CMK (cell line): Measurements from ENCODE around the gene ZFPM1.

Source experiments
- DNase-seq: peaks from one replicate; pipeline ENCODE4 v3.0.0-alpha.2; 2010; ENCODE audit warnings: low read depth

The ZFPM1 gene

DNA sequence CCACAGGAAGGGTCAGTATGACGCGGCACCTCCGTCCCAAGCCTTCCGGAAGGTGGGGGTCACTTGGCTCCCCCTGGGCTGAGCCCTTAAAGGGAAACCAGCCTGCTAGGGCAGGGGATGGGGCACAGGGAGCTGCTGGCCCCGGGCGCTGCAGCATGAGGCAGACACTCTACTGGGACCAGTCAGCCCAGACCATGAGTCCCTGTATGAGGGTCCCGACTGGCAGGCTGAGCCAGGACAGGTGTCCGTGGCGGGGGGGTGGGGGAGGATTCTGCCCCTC, 73.8 kb downstream of the ZFPM1 start:
- DNase-seq: no peak

DNA sequence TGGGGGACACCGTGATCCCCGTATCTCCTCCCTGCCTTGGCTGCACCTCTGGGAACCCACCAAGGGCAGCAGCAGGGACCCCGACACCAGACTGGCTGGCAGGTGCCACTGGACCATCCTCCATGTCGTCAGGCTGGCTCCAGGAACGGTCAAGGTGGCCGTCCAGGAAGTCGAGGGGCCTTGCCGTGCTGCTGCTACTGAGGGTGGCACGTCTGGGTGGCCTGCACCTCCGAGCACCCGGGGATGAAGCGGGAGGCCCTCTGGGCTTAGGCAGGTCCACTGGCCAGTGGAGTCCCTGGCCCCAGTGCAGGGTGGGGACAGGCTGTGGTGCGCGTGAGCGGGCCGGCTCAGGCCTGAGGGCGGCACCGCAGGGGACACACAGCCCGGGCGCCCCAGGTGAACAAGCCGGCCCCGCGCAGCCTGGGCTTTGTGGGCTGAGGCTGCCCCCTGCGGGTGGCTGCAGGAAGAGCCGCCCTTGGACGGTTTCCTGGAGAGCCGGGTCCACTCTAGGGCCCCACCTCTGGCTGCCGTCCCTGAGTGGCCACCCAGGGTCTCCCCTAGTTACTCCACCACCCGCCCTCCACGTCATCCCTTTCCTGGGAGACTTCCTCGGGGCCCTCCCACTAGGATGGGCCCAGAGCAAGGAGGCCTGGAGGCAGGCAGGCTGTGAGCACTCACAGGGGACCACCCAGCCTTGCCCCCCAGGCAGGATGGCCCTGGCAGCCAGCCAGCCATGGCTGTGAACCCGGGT, 74.3 kb downstream of the ZFPM1 start:
- DNase-seq: no peak

DNA sequence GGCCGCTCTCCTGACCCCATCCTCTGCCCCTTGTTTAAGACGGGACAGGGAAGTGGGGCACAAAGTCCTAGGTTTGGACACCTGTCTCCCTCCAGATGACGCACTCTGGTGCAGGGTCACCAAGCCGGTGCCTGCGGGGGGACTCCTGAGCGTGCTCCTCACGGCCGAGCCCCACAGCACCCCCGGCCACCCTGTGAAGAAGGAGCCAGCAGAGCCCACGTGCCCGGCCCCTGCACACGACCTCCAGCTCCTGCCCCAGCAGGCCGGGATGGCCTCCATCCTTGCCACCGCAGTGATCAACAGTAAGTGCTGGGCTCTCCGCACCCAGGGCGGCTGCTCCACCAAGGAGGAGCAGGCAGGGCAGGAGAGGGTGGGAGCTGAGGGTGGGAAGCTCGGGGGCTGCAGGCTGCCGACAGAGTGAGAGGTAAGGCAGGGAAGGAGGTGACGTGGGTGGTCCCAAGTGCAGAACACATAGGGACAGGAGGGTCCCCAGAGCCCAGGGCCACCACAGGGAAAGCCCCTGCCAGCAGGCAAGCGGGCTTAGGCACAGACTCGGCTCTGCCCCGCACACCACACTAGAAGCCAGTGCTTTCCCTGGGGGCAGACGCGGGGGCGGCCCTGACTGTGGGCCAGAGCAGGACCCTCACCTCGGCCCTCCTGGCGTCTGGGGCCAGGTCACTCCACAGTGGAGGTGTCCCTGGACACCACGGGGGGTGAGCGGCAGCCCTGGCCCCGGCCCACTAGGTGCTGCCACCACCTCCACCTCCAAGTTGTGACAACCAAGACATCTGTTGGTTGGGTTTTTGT, 75.1 kb downstream of the ZFPM1 start:
- DNase-seq: no peak

DNA sequence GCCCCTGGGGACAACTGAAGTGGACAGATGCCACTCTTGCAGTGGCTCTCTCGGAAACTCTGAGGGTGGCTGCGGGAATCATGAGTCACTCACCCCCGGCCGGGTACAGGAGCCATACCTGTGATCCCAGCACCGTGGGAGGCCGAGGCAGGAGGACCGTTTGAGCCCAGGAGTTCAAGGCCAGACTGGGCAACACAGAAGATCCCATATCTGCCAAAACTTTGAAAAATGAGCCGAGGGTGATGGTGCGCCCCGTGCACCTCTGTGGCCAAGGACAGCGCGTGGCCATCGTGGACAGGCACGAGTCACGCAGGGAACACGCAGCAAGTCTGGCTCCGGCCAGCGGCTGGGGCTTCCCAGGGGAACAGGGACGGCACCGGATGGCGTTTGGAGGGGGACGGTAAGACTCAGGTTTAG, 75.8 kb downstream of the ZFPM1 start:
- no peak for DNase-seq

DNA sequence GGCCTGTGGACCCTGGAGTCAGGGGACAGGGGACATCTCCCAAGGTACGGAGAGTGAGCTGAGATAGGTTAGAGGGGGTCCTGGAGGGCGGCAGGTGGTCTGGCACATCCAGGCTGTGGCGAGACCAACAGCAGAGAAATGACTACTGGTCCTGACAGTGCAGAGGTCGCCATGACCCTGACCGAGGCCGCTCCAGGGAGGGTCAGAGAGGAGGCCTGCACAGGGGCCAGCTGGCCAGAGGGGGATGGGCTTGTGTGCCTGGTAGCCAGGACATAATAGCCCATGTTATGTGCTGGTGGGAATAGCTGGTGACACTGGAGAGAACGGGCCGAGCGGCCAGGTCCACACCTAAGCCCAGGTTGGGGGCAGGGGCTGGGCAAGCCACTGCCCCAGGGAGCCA, 76.5 kb downstream of the ZFPM1 start:
- DNase-seq: no peak

DNA sequence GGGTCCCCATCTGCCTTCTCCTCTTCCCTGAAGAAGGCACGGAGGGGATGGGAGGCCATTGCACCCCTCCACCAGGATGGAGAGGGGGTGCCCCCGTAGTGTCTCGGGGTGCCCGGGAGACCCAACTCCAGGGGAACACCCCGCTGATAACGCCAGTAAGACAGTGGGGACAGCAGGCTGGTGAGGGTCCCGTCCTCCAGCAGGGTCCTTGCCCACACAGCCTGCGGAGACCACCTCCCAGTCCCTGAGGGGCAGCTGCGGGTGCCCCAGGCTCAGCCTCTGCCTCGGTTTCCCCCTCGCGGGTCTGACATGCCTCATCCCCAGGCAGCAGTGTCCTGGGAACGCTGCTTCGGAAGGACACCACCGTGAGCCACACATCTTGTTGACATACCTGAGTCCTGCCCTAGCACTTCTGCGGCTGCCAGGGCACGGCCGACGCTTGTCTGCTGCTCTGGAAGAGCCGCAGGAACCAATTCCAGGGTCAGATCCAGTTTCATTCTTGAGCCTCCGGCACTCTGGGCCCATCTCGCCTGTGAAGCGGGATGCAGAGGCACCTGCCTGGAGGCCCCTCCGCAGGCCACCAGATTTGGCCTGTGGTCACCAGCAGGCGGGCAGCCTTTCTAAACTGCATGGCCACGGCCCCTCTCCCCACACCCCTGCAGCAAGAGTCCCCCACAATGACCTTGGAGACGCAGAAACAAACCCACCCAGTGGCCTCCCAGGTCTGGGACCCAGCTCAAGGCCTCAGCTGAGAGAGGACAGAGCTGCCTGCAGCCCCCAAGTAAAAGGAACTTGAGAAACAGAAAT, 77.2 kb downstream of the ZFPM1 start:
- no peak for DNase-seq

DNA sequence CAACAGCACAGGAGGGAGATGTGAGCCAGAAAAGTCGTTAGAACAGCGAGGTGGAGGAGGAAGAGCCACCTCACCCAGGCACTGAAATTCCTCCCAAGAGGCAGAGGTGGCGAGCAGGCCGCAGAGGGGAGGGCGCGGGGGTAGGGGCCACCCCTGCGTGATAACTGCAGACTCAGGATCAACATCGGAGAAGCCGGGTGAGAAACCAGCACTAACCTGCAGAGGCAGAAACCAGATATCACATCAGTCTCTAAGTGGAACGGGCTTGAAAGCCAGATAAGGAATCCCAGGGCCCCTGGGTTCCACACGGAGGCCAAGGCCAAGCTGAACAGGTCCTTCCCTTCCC, 77.8 kb downstream of the ZFPM1 start:
- no peak for DNase-seq

DNA sequence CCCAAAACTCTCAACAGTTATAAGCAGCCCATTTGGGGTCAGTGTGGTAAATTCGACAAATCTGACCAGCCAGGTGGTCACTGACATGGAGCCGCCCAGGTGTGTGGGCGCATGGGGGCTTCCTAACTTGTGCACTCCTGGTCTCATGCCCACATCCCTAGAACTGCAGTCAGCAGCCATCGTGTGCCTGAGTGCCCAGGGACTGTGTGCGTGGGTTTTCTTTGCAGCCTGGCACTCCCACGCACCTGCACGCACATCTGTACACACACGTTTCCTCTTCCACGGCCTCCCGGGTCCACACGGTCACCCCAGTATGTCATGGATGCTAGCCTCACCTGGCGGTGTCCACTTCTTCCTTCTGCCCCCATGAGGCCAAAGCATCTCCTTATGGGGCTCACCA, 78.3 kb downstream of the ZFPM1 start:
- DNase-seq: no peak

DNA sequence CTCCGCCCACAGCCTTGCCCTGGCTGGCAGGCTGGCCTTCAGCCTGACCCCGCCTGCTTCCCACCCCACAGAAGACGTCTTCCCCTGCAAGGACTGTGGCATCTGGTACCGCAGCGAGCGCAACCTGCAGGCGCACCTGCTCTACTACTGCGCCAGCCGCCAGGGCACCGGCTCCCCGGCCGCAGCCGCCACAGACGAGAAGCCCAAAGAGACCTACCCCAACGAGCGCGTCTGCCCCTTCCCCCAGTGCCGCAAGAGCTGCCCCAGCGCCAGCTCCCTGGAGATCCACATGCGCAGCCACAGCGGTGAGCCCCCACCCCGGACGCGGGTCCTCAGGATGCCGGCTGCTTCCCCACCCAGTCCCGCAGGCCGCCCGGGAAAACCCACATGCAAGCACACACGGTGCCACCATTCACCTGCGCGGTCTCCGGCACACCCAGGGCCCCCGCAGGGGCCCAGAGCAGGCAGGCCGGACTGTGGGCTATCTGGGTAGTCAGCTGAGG, 78.9 kb downstream of the ZFPM1 start:
- no peak for DNase-seq

DNA sequence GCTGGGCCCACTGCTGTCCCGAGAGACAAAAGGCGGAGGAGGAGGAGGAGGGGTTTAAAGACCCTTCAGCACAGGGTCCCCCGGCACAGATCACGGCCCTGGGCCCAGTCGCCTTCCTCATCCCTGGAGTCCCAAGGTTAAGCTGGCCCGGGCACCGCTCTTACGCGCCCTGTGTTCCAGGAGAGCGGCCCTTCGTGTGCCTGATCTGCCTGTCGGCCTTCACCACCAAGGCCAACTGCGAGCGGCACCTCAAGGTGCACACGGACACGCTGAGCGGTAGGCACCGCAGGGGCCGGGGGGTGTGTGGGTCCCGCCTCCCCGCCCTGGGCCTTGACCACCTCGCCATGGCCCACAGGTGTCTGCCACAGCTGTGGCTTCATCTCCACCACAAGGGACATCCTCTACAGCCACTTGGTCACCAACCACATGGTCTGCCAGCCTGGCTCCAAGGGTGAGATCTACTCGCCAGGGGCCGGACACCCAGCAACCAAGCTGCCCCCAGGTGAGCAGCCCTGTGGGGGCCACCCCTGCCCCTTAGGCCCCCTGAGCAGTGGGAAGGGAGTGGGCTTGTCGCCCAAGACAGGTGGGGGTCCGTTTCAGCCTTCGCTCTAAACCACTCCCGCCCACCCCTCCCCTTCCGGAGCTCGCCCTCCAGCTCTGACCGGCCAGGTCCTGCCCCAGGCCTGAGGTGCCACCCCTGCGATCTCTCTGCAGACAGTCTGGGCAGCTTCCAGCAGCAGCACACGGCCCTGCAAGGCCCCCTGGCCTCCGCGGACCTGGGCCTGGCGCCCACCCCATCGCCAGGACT, 79.6 kb downstream of the ZFPM1 start:
- DNase-seq: no peak

DNA sequence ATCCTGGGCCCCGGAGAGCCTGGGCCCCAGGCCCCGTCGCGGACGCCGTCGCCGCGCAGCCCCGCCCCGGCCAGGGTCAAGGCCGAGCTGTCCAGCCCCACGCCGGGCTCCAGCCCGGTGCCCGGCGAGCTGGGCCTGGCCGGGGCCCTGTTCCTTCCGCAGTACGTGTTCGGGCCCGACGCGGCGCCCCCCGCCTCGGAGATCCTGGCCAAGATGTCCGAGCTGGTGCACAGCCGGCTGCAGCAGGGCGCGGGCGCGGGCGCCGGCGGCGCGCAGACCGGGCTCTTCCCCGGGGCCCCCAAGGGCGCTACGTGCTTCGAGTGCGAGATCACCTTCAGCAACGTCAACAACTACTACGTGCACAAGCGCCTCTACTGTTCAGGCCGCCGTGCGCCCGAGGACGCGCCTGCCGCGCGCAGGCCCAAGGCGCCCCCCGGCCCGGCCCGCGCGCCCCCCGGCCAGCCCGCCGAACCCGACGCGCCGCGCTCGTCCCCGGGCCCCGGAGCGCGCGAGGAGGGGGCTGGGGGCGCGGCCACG, 80.4 kb downstream of the ZFPM1 start:
- DNase-seq: no peak

DNA sequence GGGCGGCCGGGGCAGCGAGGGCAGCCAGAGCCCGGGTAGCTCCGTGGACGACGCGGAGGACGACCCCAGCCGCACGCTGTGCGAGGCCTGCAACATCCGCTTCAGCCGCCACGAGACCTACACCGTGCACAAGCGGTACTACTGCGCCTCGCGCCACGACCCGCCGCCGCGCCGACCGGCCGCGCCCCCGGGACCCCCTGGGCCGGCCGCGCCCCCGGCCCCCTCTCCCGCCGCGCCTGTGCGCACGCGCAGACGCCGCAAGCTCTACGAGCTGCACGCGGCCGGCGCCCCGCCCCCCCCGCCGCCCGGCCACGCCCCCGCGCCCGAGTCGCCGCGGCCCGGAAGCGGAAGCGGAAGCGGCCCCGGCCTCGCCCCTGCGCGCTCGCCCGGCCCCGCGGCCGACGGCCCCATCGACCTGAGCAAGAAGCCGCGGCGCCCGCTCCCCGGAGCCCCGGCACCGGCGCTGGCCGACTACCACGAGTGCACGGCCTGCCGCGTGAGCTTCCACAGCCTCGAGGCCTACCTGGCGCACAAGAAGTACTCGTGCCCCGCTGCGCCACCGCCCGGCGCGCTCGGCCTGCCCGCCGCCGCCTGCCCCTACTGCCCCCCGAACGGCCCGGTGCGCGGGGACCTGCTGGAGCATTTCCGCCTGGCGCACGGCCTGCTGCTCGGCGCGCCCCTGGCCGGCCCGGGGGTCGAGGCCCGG, 81.0 kb downstream of the ZFPM1 start:
- DNase-seq: no peak

DNA sequence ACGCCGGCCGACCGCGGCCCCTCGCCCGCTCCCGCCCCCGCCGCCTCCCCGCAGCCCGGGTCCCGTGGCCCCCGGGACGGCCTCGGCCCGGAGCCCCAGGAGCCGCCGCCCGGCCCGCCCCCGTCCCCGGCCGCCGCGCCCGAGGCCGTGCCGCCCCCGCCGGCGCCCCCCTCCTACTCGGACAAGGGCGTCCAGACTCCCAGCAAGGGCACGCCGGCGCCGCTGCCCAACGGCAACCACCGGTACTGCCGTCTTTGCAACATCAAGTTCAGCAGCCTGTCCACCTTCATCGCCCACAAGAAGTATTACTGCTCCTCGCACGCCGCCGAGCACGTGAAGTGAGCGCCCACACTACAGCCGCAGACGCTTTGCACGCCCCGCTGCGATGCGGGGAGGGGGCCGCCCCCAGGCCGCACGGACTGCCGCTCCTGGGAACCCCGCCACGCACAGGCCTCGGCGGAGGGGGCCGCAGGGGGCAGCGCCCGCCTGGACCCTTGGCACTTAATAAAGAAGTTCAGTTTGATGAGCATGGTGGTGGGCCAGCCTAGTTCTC, 81.6 kb downstream of the ZFPM1 start:
- no peak for DNase-seq

DNA sequence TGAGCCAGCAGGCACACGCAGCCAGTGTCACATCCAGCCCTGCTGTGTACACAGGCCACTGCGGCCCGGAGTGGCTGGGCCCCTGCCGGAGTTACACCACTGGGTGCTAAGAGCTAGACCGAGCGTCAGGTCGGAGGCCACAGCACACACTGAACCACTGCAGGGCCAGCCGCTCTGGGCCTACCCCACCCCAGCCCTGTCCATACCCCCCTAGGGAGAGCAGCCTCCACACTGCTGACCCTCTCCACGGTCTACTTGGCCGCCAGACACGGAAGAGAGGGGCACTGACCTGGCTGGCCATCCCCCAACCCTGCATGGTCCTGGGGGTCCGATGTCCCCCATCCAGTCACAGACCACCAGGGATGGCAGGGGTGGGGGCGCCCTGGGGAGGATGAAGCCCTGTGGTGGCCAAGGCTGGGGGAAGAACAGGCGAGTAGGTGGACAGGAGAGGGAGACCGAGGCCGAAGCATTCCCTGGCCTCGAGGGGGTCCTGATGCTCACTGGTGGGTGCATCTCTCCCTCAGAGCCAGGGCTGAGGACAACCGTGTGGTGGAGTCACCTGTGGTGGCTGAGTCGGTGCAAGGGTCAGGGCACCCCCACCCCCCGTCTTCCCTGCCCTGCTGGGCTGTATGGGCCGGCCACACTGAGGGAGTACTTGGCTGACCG, 82.2 kb downstream of the ZFPM1 start:
- DNase-seq: no peak

DNA sequence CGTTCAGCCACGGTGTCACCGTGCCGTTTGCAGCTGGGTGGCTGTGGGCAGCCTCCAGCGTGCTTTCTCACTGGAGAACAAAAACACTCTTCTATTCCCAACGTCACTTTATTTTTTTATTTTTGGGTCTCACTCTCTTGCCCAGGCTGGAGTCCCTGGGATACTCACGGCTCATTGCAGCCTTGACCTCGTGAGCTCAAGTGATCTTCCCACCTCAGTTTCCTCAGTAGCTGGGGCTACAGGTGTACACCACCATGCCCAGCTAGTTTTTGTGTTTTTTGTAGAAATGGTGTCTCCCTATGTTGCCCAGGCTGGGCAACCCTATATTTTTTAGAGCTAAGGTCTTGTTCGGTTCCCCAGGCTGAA, 82.8 kb downstream of the ZFPM1 start:
- DNase-seq: no peak

DNA sequence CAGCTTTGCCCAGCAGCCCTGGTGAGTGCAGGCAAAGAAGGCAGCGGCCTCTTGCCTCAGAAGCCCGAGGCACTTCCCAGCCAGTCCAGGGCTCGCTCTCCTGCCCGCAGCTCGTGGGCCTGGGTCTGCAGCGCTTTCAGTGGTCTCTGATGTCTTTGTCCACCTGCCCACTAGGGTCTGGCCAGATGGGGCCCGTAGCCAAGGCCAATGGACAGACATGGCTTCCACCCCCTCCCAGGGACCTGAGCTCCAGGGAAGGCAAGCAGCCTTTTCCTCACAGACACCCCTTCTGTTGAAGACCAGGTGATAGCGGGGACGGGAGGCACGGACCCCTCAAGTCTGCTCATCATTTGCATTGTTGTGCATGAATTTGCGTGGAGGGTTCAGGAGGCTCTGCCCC, 83.4 kb downstream of the ZFPM1 start:
- DNase-seq: no peak

DNA sequence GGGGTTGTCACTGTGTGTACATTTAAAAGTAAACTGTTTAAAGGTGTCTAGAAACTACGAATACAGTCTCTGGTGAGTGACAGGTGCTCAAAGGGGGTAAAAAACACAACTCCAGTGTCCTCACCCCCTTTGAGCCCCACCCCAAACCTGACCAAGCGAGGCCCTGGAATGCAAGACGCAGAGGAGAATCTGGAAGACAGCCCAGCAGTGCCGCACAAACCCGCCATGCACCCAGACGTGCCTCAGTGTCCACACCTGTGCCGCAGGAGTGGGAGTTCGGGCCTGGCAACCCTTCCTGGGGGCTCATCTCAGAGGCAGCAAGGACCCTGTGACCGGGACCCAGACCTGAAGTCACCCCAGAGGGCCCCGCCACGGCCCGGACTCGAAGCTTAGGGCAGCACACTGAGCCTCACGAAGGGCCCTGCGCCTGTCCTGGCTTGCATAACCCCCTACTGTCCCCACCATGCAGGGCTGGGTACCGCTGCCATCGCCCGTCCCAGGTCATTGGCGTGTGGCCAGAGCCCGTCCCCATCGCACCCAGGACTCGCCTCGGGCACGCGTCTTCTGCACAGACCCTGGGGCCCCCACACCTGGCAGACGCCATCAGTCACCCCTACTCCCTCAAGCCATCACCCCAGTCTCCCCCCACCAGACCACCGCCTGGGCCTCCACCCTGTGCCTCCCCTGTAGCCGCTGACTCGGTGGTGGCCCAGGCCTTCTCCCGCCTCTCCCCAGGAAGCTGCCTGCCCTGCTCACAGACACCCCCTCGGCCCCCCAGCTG, 84.1 kb downstream of the ZFPM1 start:
- no peak for DNase-seq

DNA sequence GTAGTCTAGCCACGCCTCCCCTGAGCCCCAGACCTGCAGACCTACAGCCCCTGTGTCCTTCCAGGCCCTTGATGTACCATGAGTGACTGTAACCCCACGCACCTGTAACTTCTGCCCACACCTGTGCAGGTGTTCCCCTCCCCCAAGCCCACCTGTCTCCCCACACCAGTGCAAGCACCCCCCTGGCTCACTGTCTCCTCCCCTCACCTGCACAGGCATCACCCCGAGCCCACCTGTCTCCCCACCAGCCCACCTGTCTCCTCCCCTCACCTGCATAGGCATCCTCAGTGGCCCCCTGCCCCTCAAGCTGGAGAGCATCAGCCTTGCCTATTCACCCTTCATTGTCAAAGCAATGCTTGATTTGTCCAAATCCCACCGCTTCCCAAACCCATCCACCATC, 84.8 kb downstream of the ZFPM1 start:
- no peak for DNase-seq

DNA sequence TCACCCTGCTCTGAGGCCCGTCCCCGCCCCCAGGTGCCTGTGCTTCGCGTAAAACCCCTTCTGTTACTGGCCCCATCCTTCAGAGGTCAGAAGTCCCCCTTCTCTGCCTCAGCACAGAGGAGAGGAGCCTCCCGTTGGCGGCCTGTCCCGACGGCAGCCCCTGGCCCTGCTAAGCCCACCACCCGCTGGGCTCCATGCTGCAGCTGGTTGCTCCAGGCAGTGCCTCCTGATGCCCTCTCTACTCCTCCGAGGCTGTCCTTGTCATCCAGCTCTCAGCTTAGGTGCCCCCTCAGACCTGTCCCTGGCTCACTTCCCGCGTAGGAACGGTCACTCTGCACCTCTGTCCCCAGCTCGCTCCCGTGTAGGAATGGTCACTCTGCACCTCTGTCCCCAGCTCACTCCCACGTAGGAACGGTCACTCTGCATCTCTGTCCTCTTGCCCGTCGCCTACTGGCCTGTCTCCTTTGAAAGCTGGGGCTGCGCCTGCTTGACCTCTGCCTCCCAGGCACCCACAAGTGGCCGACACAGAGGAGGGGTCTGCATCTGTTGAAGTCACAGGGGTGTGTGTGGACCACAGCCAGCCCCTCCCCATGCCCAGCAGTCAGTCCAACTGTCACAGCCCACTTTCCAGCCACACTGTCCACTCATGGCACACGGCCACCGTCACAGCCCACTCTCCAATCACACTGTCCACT, 85.4 kb downstream of the ZFPM1 start:
- DNase-seq: no peak
